HCT116 (cell line): Measurements from ENCODE around the gene TLK1.

ENCODE experiments used
- EZH2 ChIP-seq: fragments of 200-600 bp; sonication (generic); IDR thresholded peaks from 2 replicates; pipeline ENCODE4 v1.6.1; 2017; ENCODE audit warnings: antibody characterized with exemption, mixed run types
- MAX ChIP-seq: IDR thresholded peaks from 2 replicates; pipeline ENCODE4 v1.6.1; 2012
- POLR2A ChIP-seq: IDR thresholded peaks from 2 replicates; pipeline ENCODE4 v1.7.0; 2011; ENCODE audit warnings: borderline replicate concordance; ENCODE audit not compliant: insufficient read depth, insufficient read length; ENCODE audit errors: extremely low read depth
- POLR2AphosphoS5 ChIP-seq: IDR thresholded peaks from 2 replicates; pipeline ENCODE4 v1.6.1; 2011; ENCODE audit warnings: mild to moderate bottlenecking, low read depth, low read length, moderate library complexity
- SIN3A ChIP-seq: IDR thresholded peaks from 2 replicates; pipeline ENCODE4 v1.6.1; 2012; ENCODE audit warnings: low read depth
- SP1 ChIP-seq: IDR thresholded peaks from 2 replicates; pipeline ENCODE4 v1.6.1; 2012; ENCODE audit warnings: low read depth
- SRF ChIP-seq: IDR thresholded peaks from 2 replicates; pipeline ENCODE4 v1.6.1; 2012; ENCODE audit warnings: low read depth
- ZBTB33 ChIP-seq: IDR thresholded peaks from 2 replicates; pipeline ENCODE4 v1.6.1; 2011; ENCODE audit warnings: mild to moderate bottlenecking, low read length, moderate library complexity; ENCODE audit not compliant: insufficient replicate concordance; ENCODE audit errors: extremely low read depth
- TF ChIP-seq, protein P1 (sequence below), 3 experiments: fragments of 200-600 bp in 1 of 3; sonication (generic) in 1 of 3; IDR thresholded peaks in 2 of 3; conservative IDR thresholded peaks in 1 of 3; 2 replicates each; pipeline ENCODE4 v1.5.1; 2012 to 2017; ENCODE audit warnings: low read depth in 2 of 3, low read length in 2 of 3, antibody characterized with exemption in 1 of 3, borderline replicate concordance in 1 of 3, control low read depth in 1 of 3, mild to moderate bottlenecking in 1 of 3, mixed read lengths in 1 of 3, mixed run types in 1 of 3, moderate library complexity in 1 of 3; ENCODE audit not compliant: insufficient read depth in 1 of 3

DNA sequence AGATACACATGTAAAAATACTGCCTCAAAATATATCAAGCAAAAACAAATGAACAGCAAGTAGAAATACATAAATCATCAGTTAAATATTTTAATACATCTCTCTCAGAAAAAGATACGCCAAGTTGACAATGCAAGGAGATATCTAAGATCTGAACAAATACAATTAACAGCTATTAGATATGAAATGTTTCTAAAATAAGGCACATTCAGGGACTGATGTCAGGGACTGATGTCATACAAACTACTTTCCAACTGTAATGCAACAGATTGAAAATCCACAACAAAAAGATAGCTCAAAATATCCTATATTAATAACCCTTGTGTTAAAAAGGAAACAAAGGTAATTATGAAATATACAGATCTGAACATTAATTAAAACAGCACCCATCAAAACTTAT lies 51.7 kb downstream of the TLK1 start:
- TF ChIP-seq, protein P1, sequence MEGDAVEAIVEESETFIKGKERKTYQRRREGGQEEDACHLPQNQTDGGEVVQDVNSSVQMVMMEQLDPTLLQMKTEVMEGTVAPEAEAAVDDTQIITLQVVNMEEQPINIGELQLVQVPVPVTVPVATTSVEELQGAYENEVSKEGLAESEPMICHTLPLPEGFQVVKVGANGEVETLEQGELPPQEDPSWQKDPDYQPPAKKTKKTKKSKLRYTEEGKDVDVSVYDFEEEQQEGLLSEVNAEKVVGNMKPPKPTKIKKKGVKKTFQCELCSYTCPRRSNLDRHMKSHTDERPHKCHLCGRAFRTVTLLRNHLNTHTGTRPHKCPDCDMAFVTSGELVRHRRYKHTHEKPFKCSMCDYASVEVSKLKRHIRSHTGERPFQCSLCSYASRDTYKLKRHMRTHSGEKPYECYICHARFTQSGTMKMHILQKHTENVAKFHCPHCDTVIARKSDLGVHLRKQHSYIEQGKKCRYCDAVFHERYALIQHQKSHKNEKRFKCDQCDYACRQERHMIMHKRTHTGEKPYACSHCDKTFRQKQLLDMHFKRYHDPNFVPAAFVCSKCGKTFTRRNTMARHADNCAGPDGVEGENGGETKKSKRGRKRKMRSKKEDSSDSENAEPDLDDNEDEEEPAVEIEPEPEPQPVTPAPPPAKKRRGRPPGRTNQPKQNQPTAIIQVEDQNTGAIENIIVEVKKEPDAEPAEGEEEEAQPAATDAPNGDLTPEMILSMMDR (IDR thresholded peaks at IDR 0.05 in 2 of 3, conservative IDR thresholded peaks at IDR 0.05 in 1 of 3; ENCODE audit: borderline replicate concordance in 1 of 3, insufficient read depth in 1 of 3, low read depth in 2 of 3, low read length in 2 of 3): no peak
- no peak for TF ChIP-seq POLR2AphosphoS5
- no peak for TF ChIP-seq POLR2A
- TF ChIP-seq MAX: no peak
- no peak for TF ChIP-seq SP1
- no peak for TF ChIP-seq SRF
- no peak for TF ChIP-seq ZBTB33
- no peak for TF ChIP-seq SIN3A
- no peak for TF ChIP-seq EZH2
